HUES48 (cell line): Measurements from ENCODE around the gene PRKCE.

ENCODE experiments used
- H3K27ac ChIP-seq: one replicate; pipeline ENCODE4 v1.7.0; 2013; ENCODE audit warnings: low read depth, low read length, inconsistent platforms
- H3K27me3 ChIP-seq: 2 replicates; pipeline ENCODE4 v1.6.1; 2013; ENCODE audit warnings: mild to moderate bottlenecking, low read length; ENCODE audit not compliant: control insufficient read depth, insufficient read depth
- H3K36me3 ChIP-seq: 2 replicates; pipeline ENCODE4 v1.6.1; 2013; ENCODE audit warnings: low read length; ENCODE audit not compliant: control insufficient read depth, insufficient read depth
- H3K4me1 ChIP-seq: 2 replicates; pipeline ENCODE4 v1.6.1; 2013; ENCODE audit warnings: mild to moderate bottlenecking, low read length; ENCODE audit not compliant: control insufficient read depth, insufficient read depth
- H3K4me3 ChIP-seq: 2 replicates; pipeline ENCODE4 v1.5.1; 2013; ENCODE audit warnings: mild to moderate bottlenecking, low read depth, low read length
- H3K9ac ChIP-seq: 2 replicates; pipeline ENCODE4 v1.6.1; 2013; ENCODE audit warnings: mild to moderate bottlenecking, low read depth, low read length, moderate library complexity
- H3K9me3 ChIP-seq: 2 replicates; pipeline ENCODE4 v1.6.1; 2013; ENCODE audit warnings: low read length; ENCODE audit not compliant: control insufficient read depth, insufficient read depth

The PRKCE gene

GRCh38 chr2:45839508-45840251, 188.2 kb downstream of the PRKCE start:
- Histone ChIP-seq H3K27me3 (no peaks in the 10 kb centered on the region; the same call in 1 of the 2 replicates), H3K4me3 (no peak overlapping the region), H3K9me3 (no peaks in the 10 kb centered on the region), H3K27ac (no peak overlapping the region), H3K4me1 (peaks cover 8% of the 10 kb centered on the region; the same call in 1 of the 2 replicates), H3K9ac (no peak overlapping the region), H3K36me3 (no peaks in the 10 kb centered on the region)

GRCh38 chr2:45840481-45840880, 189.0 kb downstream of the PRKCE start:
- Histone ChIP-seq H3K9me3 (no peaks in the 10 kb centered on the region), H3K27me3 (no peaks in the 10 kb centered on the region; the same call in 1 of the 2 replicates), H3K36me3 (no peaks in the 10 kb centered on the region), H3K4me3 (no peak overlapping the region), H3K9ac (no peak overlapping the region), H3K27ac (no peak overlapping the region), H3K4me1 (peaks cover 8% of the 10 kb centered on the region; the same call in 1 of the 2 replicates)

- peaks cover 2% of the 10 kb centered on the region; the same call in 1 of the 2 replicates for H3K4me1 ChIP-seq
- no peak overlapping the region for H3K4me3 ChIP-seq
- no peaks in the 10 kb centered on the region for H3K9me3 ChIP-seq
- H3K27me3 ChIP-seq, result no peaks in the 10 kb centered on the region; the same call in 1 of the 2 replicates
- no peak overlapping the region for H3K9ac ChIP-seq
- H3K27ac ChIP-seq, result no peak overlapping the region
- H3K36me3 ChIP-seq, result no peaks in the 10 kb centered on the region
Measured at GRCh38 chr2:45841752-45842407, 190.4 kb downstream of the PRKCE start.

GRCh38 chr2:45843136-45843535, 191.7 kb downstream of the PRKCE start:
- no peaks in the 10 kb centered on the region for H3K4me1 ChIP-seq
- no peak overlapping the region for H3K27ac ChIP-seq

GRCh38 chr2:45844796-45845457, 193.5 kb downstream of the PRKCE start:
- H3K4me3 ChIP-seq, result no peak overlapping the region
- H3K9ac ChIP-seq, result no peak overlapping the region
- no peak overlapping the region for H3K27ac ChIP-seq
- H3K4me1 ChIP-seq, result no peaks in the 10 kb centered on the region
- H3K9me3 ChIP-seq, result no peaks in the 10 kb centered on the region
- H3K36me3 ChIP-seq, result no peaks in the 10 kb centered on the region
- no peaks in the 10 kb centered on the region; the same call in 1 of the 2 replicates for H3K27me3 ChIP-seq

More at GRCh38 chr2:45843136-45843535, 191.7 kb downstream of the PRKCE start:
- H3K9ac ChIP-seq, result no peak overlapping the region
- H3K4me3 ChIP-seq, result no peak overlapping the region
- no peaks in the 10 kb centered on the region for H3K9me3 ChIP-seq
- H3K36me3 ChIP-seq, result no peaks in the 10 kb centered on the region
- H3K27me3 ChIP-seq, result no peaks in the 10 kb centered on the region; the same call in 1 of the 2 replicates

- no peaks in the 10 kb centered on the region for H3K4me1 ChIP-seq
- H3K27ac ChIP-seq, result no peak overlapping the region
- no peaks in the 10 kb centered on the region for H3K36me3 ChIP-seq
- H3K4me3 ChIP-seq, result no peak overlapping the region
- no peak overlapping the region for H3K9ac ChIP-seq
- no peaks in the 10 kb centered on the region for H3K9me3 ChIP-seq
- H3K27me3 ChIP-seq, result no peaks in the 10 kb centered on the region; the same call in 1 of the 2 replicates
Measured at GRCh38 chr2:45845566-45845965, 194.1 kb downstream of the PRKCE start.

- no peaks in the 10 kb centered on the region for H3K27me3 ChIP-seq
- no peak overlapping the region for H3K9ac ChIP-seq
- H3K4me1 ChIP-seq, result 0 out of 2 replicates have a peak, but pooled peaks cover 2% of the 10 kb centered on the region
- H3K9me3 ChIP-seq, result no peaks in the 10 kb centered on the region
- H3K36me3 ChIP-seq, result no peaks in the 10 kb centered on the region
- H3K27ac ChIP-seq, result no peak overlapping the region
- no peak overlapping the region for H3K4me3 ChIP-seq
Measured at GRCh38 chr2:45849491-45850283, 198.2 kb downstream of the PRKCE start.

- Histone ChIP-seq H3K27me3 (no peaks in the 10 kb centered on the region), H3K36me3 (no peaks in the 10 kb centered on the region), H3K4me3 (no peak overlapping the region), H3K9me3 (no peaks in the 10 kb centered on the region), H3K9ac (no peak overlapping the region), H3K27ac (no peak overlapping the region), H3K4me1 (0 out of 2 replicates have a peak, but pooled peaks cover 2% of the 10 kb centered on the region)
Measured at GRCh38 chr2:45850558-45850957, 199.1 kb downstream of the PRKCE start.

- Histone ChIP-seq H3K36me3 (no peaks in the 10 kb centered on the region), H3K4me3 (no peak overlapping the region), H3K9ac (no peak overlapping the region), H3K9me3 (no peaks in the 10 kb centered on the region), H3K4me1 (0 out of 2 replicates have a peak, but pooled peaks cover 2% of the 10 kb centered on the region), H3K27ac (no peak overlapping the region), H3K27me3 (no peaks in the 10 kb centered on the region)
Measured at GRCh38 chr2:45851111-45851510, 199.6 kb downstream of the PRKCE start.

- Histone ChIP-seq H3K27ac (no peak overlapping the region), H3K4me3 (no peak overlapping the region), H3K36me3 (no peaks in the 10 kb centered on the region)
Measured at GRCh38 chr2:45851576-45852304, 200.3 kb downstream of the PRKCE start.

More at GRCh38 chr2:45851576-45852304, 200.3 kb downstream of the PRKCE start:
- no peak overlapping the region for H3K9ac ChIP-seq
- 0 out of 2 replicates have a peak, but pooled peaks cover 2% of the 10 kb centered on the region for H3K4me1 ChIP-seq
- H3K9me3 ChIP-seq, result no peaks in the 10 kb centered on the region
- no peaks in the 10 kb centered on the region for H3K27me3 ChIP-seq
